Adrenal gland (tissue), 5 donors: ENCODE measurements around the gene THBD.

Experiments
- CTCF ChIP-seq, 6 experiments: fragments of 450-650 bp in 4 of 6; fragments of 200-600 bp in 2 of 6; sonication (generic) in 1 of 6; IDR thresholded peaks; 1 replicate in 5 of 6; 2 replicates in 1 of 6; pipeline versions ENCODE4 v1.5.1 to v1.8.0; 2016 to 2021; ENCODE audit warnings: antibody characterized with exemption in 6 of 6, mild to moderate bottlenecking in 2 of 6, moderate library complexity in 1 of 6
- POLR2A ChIP-seq, 2 donors: fragments of 450-650 bp; IDR thresholded peaks; one replicate each; pipeline ENCODE4 v1.6.1; 2017; ENCODE audit warnings: antibody characterized with exemption in 2 of 2, mild to moderate bottlenecking in 2 of 2, moderate library complexity in 1 of 2
- donor health status: DM: no; HTN: no; CAD: no.

GRCh38 chr20:23003077-23003635 lies 46.3 kb downstream of the THBD start:
- TF ChIP-seq POLR2A (IDR thresholded peaks at IDR 0.05) (no peak), CTCF (IDR thresholded peaks at IDR 0.05) (no peak)
